ENCODE measurements around the gene GAGE13.

The GAGE13 gene

GRCh38 chrX:49286581-49286980 is 44.8 kb upstream of the GAGE13 start:
- Histone ChIP-seq H3K4me2 (ENCODE audit: low read depth, low read length, poor library complexity, severe bottlenecking) (no peak overlapping the region), H3K4me3 (ENCODE audit: insufficient read depth, low read length, poor library complexity, severe bottlenecking) (no peak overlapping the region), H2AFZ (ENCODE audit: low read depth, low read length, severe bottlenecking) (no peak overlapping the region), H3K9me2 (replicated peaks; ENCODE audit: insufficient read depth, low read length) (no peaks in the 10 kb centered on the region), H4K20me1 (ENCODE audit: low read depth, low read length) (no peaks in the 10 kb centered on the region), H3K9ac (ENCODE audit: low read length) (no peak overlapping the region), H3F3A (ENCODE audit: insufficient read depth) (no peaks in the 10 kb centered on the region), H3K27ac (ENCODE audit: low read depth, low read length) (no peak overlapping the region), H3K9me3 (ENCODE audit: insufficient read depth, low read length) (no peaks in the 10 kb centered on the region), H3K36me3 (ENCODE audit: low read length) (no peaks in the 10 kb centered on the region), H3K27me3 (ENCODE audit: low read length) (no peaks in the 10 kb centered on the region), H3K79me2 (ENCODE audit: insufficient read depth, low read length) (no peaks in the 10 kb centered on the region)
- TF ChIP-seq CTCF (IDR thresholded peaks at IDR 0.05; ENCODE audit: insufficient read depth, low read length, poor library complexity, severe bottlenecking) (no peak), EZH2phosphoT487 (conservative IDR thresholded peaks at IDR 0.05; ENCODE audit: low read length) (no peak)

DNA sequence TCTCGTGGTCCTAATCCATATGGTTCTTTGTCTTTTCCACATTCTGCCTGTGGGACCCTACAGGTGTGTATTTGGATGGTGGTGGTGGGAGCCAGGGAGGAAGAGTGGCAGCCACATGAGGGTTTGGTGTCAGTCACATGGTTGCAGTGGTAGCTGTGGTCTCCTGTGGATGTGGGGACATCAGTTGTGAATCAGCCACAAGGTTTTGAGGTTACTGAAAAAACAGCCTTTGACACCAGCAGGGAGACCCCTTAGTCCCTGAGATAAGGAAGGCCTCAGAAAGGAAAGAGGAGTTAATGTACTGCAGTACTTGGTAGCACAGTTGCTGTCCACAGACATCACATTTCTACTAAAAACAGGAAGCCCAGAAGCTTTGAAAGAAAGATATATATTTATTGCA is 43.7 kb upstream of the GAGE13 start:
- H3F3A ChIP-seq (ENCODE audit: insufficient read depth) = no peaks in the 10 kb centered on the region
- TF ChIP-seq CTCF (IDR thresholded peaks at IDR 0.05; ENCODE audit: insufficient read depth, low read length, poor library complexity, severe bottlenecking) (no peak), EZH2phosphoT487 (conservative IDR thresholded peaks at IDR 0.05; ENCODE audit: low read length) (no peak)
- no peak overlapping the region for H3K9ac ChIP-seq (ENCODE audit: low read length)

DNA sequence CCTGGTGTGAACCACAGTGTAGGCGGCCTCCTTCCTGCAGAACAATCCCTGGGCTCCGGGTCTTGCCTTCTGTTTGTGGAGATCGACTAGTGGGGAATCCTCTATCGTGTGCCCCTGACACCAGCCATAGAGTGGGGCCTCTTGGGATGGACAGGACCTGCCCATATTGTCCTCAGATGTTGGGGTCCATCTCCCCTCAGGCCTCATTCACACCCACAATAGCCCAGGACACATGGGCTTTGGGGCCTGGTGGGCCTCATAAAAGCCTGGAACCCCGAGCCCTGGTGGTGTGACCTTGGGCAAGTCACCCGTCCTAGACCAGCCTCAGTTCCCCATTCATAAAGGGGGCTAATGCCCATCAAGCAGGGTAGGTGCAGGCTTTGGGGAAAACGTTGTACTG is 41.2 kb upstream of the GAGE13 start:
- Histone ChIP-seq H3K27me3 (ENCODE audit: low read length) (no peaks in the 10 kb centered on the region), H3K9ac (ENCODE audit: low read length) (no peak overlapping the region), H3K4me2 (ENCODE audit: low read depth, low read length, poor library complexity, severe bottlenecking) (no peak overlapping the region), H3K9me3 (ENCODE audit: insufficient read depth, low read length) (no peaks in the 10 kb centered on the region), H3F3A (ENCODE audit: insufficient read depth) (no peaks in the 10 kb centered on the region), H3K27ac (ENCODE audit: low read depth, low read length) (no peak overlapping the region), H3K4me3 (ENCODE audit: insufficient read depth, low read length, poor library complexity, severe bottlenecking) (no peak overlapping the region), H2AFZ (ENCODE audit: low read depth, low read length, severe bottlenecking) (no peak overlapping the region), H3K9me2 (replicated peaks; ENCODE audit: insufficient read depth, low read length) (no peaks in the 10 kb centered on the region), H4K20me1 (ENCODE audit: low read depth, low read length) (no peaks in the 10 kb centered on the region), H3K79me2 (ENCODE audit: insufficient read depth, low read length) (no peaks in the 10 kb centered on the region), H3K36me3 (ENCODE audit: low read length) (no peaks in the 10 kb centered on the region)
- no peak for TF ChIP-seq EZH2phosphoT487 (conservative IDR thresholded peaks at IDR 0.05; ENCODE audit: low read length)
- TF ChIP-seq CTCF (IDR thresholded peaks at IDR 0.05; ENCODE audit: insufficient read depth, low read length, poor library complexity, severe bottlenecking) = no peak

More for the DNA sequence above, 43.7 kb upstream of the GAGE13 start:
- Histone ChIP-seq H3K27ac (ENCODE audit: low read depth, low read length) (no peak overlapping the region), H3K4me2 (ENCODE audit: low read depth, low read length, poor library complexity, severe bottlenecking) (no peak overlapping the region), H2AFZ (ENCODE audit: low read depth, low read length, severe bottlenecking) (no peak overlapping the region), H3K4me3 (ENCODE audit: insufficient read depth, low read length, poor library complexity, severe bottlenecking) (no peak overlapping the region), H3K9me3 (ENCODE audit: insufficient read depth, low read length) (no peaks in the 10 kb centered on the region), H4K20me1 (ENCODE audit: low read depth, low read length) (no peaks in the 10 kb centered on the region), H3K79me2 (ENCODE audit: insufficient read depth, low read length) (no peaks in the 10 kb centered on the region), H3K36me3 (ENCODE audit: low read length) (no peaks in the 10 kb centered on the region), H3K9me2 (replicated peaks; ENCODE audit: insufficient read depth, low read length) (no peaks in the 10 kb centered on the region), H3K27me3 (ENCODE audit: low read length) (no peaks in the 10 kb centered on the region)

All from SU-DHL-6 (cell line).